Bronchial epithelial cell (primary cell): ENCODE measurements around the gene MRI1. TPM values are rescaled to one million over a fixed set of nuclear protein-coding genes. Genes with fewer than 3 reads are reported as not detected.

Experiments
- DNase-seq: peaks from one replicate; pipeline ENCODE4 v3.0.0-alpha.2; 2010; ENCODE audit warnings: low read depth
- FAIRE-seq: peaks from 2 replicates; lab custom pipeline; 2011; peaks lifted over from hg19 to GRCh38; lab: Jason Lieb, UNC
- H3K27me3 ChIP-seq: 2 replicates; pipeline ENCODE4 v1.5.1; 2011; ENCODE audit warnings: low read length; ENCODE audit not compliant: control insufficient read depth, insufficient read depth
- H3K36me3 ChIP-seq: 2 replicates; pipeline ENCODE4 v1.5.1; 2011; ENCODE audit warnings: low read length; ENCODE audit not compliant: control insufficient read depth, insufficient read depth
- H3K4me3 ChIP-seq: 2 replicates; pipeline ENCODE4 v1.5.1; 2011; ENCODE audit warnings: mild to moderate bottlenecking, low read depth, low read length, control low read depth
- CTCF ChIP-seq: IDR thresholded peaks from 2 replicates; pipeline ENCODE4 v1.5.1; 2011; ENCODE audit warnings: mild to moderate bottlenecking, moderate library complexity, low read length, control low read depth, inconsistent platforms; ENCODE audit not compliant: insufficient read depth, severe bottlenecking
- total RNA-seq: library from RNA; depleted of rRNA; stranded (reverse); fragments of >200 nt; gene quantifications from 2 replicates; pipeline ENCODE4 v1.2.1, GENCODE V29; 2014

The MRI1 gene
- total RNA-seq, 1 donor from 2014 or later = 27.9 TPM

- Histone ChIP-seq H3K27me3 (no peaks in the 10 kb centered on the region), H3K4me3 (no peak overlapping the region), H3K36me3 (peaks cover 33% of the 10 kb centered on the region)
- no peak for TF ChIP-seq CTCF
- FAIRE-seq (no peak), DNase-seq (no peak)
Observed at GRCh38 chr19:13756210-13756609, 8.1 kb upstream of the MRI1 start.

GRCh38 chr19:13757805-13758772 is 6.2 kb upstream of the MRI1 start:
- H3K4me3 ChIP-seq = no peak overlapping the region
- H3K36me3 ChIP-seq = peaks cover 36% of the 10 kb centered on the region
- TF ChIP-seq CTCF = no peak
- H3K27me3 ChIP-seq = no peaks in the 10 kb centered on the region
- peak; percentile 72 for FAIRE-seq
- no peak for DNase-seq

GRCh38 chr19:13758795-13759194 is 5.5 kb upstream of the MRI1 start:
- DNase-seq = no peak
- TF ChIP-seq CTCF = no peak
- no peak for FAIRE-seq
- Histone ChIP-seq H3K36me3 (peaks cover 34% of the 10 kb centered on the region), H3K4me3 (no peak overlapping the region), H3K27me3 (no peaks in the 10 kb centered on the region)

GRCh38 chr19:13761423-13761822 is 2.9 kb upstream of the MRI1 start:
- FAIRE-seq (no peak), DNase-seq (no peak)
- H3K27me3 ChIP-seq = no peaks in the 10 kb centered on the region
- H3K36me3 ChIP-seq = peaks cover 28% of the 10 kb centered on the region
- H3K4me3 ChIP-seq = no peak overlapping the region
- no peak for TF ChIP-seq CTCF

- no peak for DNase-seq
- FAIRE-seq = no peak
- no peak overlapping the region for H3K4me3 ChIP-seq
- H3K36me3 ChIP-seq = peaks cover 25% of the 10 kb centered on the region
- H3K27me3 ChIP-seq = no peaks in the 10 kb centered on the region
- TF ChIP-seq CTCF = no peak
Observed at GRCh38 chr19:13762635-13763235, 1.6 kb upstream of the MRI1 start.
